SU-DHL-6 (cell line): ENCODE measurements around the gene SNRPN.

Experiments used
- H2AFZ ChIP-seq: fragments of 200-600 bp; sonication (generic); 2 replicates; pipeline ENCODE4 v1.6.1; 2014; ENCODE audit warnings: low read depth, mild to moderate bottlenecking, moderate library complexity, mixed read lengths, antibody characterized with exemption, low read length; ENCODE audit not compliant: severe bottlenecking
- H3F3A ChIP-seq: fragments of 200-600 bp; shearing (Covaris generic); 2 replicates; pipeline ENCODE4 v1.6.0; 2016; ENCODE audit warnings: antibody characterized with exemption, mild to moderate bottlenecking; ENCODE audit not compliant: insufficient read depth
- H3K27ac ChIP-seq: fragments of 200-600 bp; sonication (generic); 2 replicates; pipeline ENCODE4 v1.5.1; 2016; ENCODE audit warnings: low read depth, mild to moderate bottlenecking, low read length, moderate library complexity, mixed read lengths
- H3K27me3 ChIP-seq: fragments of 200-600 bp; sonication (generic), shearing (Covaris generic); 2 replicates; pipeline ENCODE4 v1.6.0; 2014; ENCODE audit warnings: mild to moderate bottlenecking, low read length
- H3K36me3 ChIP-seq: fragments of 200-600 bp; sonication (generic); 2 replicates; pipeline ENCODE4 v1.6.1; 2014; ENCODE audit warnings: mild to moderate bottlenecking, low read length, mixed read lengths
- H3K4me2 ChIP-seq: fragments of 300-600, 200-600 bp; shearing (Covaris generic), sonication (generic); 2 replicates; pipeline ENCODE4 v1.6.0; 2014; ENCODE audit warnings: low read length, low read depth, mild to moderate bottlenecking; ENCODE audit not compliant: poor library complexity, severe bottlenecking
- H3K4me3 ChIP-seq: fragments of 200-600 bp; sonication (generic); 2 replicates; pipeline ENCODE4 v1.5.1; 2014; ENCODE audit warnings: antibody characterized with exemption, low read length, mild to moderate bottlenecking, mixed read lengths; ENCODE audit not compliant: insufficient read depth, poor library complexity, severe bottlenecking
- H3K79me2 ChIP-seq: fragments of 200-600 bp; sonication (generic); 2 replicates; pipeline ENCODE4 v1.6.1; 2014; ENCODE audit warnings: mild to moderate bottlenecking, low read length, moderate library complexity; ENCODE audit not compliant: insufficient read depth
- H3K9ac ChIP-seq: fragments of 200-600 bp; sonication (generic); 2 replicates; pipeline ENCODE4 v1.7.0; 2014; ENCODE audit warnings: mild to moderate bottlenecking, low read length
- H3K9me2 ChIP-seq: fragments of 200-600 bp; sonication (generic); replicated peaks from 2 replicates; pipeline ENCODE4 v1.6.1; 2014; ENCODE audit warnings: low read length; ENCODE audit not compliant: insufficient read depth
- H3K9me3 ChIP-seq: fragments of 200-600 bp; sonication (generic); 2 replicates; pipeline ENCODE4 v1.6.1; 2014; ENCODE audit warnings: low read length, mixed read lengths; ENCODE audit not compliant: insufficient read depth
- H4K20me1 ChIP-seq: fragments of 200-600 bp; sonication (generic); 2 replicates; pipeline ENCODE4 v1.6.1; 2014; ENCODE audit warnings: low read depth, mild to moderate bottlenecking, antibody characterized with exemption, low read length, moderate library complexity, mixed read lengths
- CTCF ChIP-seq: fragments of 200-600 bp; sonication (generic); IDR thresholded peaks from one replicate; pipeline ENCODE4 v1.5.1; 2017; ENCODE audit warnings: antibody characterized with exemption, mild to moderate bottlenecking, low read length, moderate library complexity; ENCODE audit not compliant: insufficient read depth, poor library complexity, severe bottlenecking
- EZH2phosphoT487 ChIP-seq: fragments of 200-600 bp; sonication (generic), shearing (Covaris generic); conservative IDR thresholded peaks from 2 replicates; pipeline ENCODE4 v1.6.1; 2018; ENCODE audit warnings: mild to moderate bottlenecking, antibody characterized with exemption, low read length, moderate library complexity, mixed read lengths

SNRPN gene

DNA sequence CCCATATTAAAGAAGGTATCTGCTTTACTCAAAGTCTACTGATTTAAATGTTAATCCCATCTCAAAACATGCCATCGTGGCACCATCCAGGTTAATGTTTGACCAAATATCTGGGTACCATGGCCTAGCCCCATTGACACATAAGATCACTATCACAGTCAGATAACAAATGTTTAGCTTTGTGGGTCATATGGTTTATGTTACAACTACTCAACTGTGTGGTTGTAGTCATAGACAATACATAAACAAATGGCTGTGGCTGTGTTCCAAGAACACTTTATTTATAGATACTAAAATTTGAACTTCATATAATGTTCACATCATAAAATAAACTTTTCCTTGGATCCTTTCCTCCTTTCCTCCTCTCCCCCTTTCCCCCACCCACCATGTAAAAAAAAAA lies 9.8 kb upstream of the SNRPN start:
- H3K9me3 ChIP-seq: no peaks in the 10 kb centered on the region
- TF ChIP-seq EZH2phosphoT487 (no peak), CTCF (no peak)
- no peak overlapping the region for H3K4me2 ChIP-seq
- H3F3A ChIP-seq: no peaks in the 10 kb centered on the region
- no peaks in the 10 kb centered on the region for H3K27me3 ChIP-seq
- H3K9ac ChIP-seq: no peak overlapping the region
- no peak overlapping the region for H3K4me3 ChIP-seq
- no peak overlapping the region for H2AFZ ChIP-seq
- no peak overlapping the region for H3K27ac ChIP-seq
- no peaks in the 10 kb centered on the region for H3K36me3 ChIP-seq
- no peaks in the 10 kb centered on the region for H4K20me1 ChIP-seq
- H3K79me2 ChIP-seq: no peaks in the 10 kb centered on the region
- no peaks in the 10 kb centered on the region for H3K9me2 ChIP-seq

DNA sequence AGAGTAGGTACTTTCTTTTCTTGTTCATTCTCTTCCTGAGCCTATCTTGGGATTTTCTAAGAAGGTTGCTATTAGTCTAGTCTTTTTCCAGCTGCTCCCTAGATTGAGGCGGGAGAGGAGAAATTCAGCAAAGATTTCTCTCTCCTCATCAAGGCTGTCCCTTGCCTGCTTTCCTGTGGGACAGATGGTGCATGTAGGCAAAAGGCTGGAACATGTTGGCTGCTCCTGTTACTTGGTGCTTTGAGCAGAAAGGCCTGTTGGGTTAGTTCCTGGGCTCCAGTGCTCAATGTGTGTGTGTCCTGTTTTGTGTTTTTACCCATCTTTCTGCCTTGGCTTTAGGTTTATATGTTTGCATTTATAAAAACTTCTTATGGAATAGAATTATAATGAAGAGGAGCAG lies 9.1 kb upstream of the SNRPN start:
- Histone ChIP-seq H3K27me3 (no peaks in the 10 kb centered on the region), H3K36me3 (no peaks in the 10 kb centered on the region), H3K9me3 (no peaks in the 10 kb centered on the region), H3K9me2 (no peaks in the 10 kb centered on the region), H2AFZ (no peak overlapping the region), H3K79me2 (no peaks in the 10 kb centered on the region), H3K27ac (no peak overlapping the region), H4K20me1 (no peaks in the 10 kb centered on the region), H3K9ac (no peak overlapping the region), H3F3A (no peaks in the 10 kb centered on the region), H3K4me2 (no peak overlapping the region), H3K4me3 (no peak overlapping the region)
- no peak for TF ChIP-seq EZH2phosphoT487

GRCh38 chr15:24948495-24948894 lies 6.3 kb upstream of the SNRPN start:
- Histone ChIP-seq H3F3A (no peaks in the 10 kb centered on the region), H3K27me3 (no peaks in the 10 kb centered on the region), H2AFZ (no peak overlapping the region), H3K79me2 (no peaks in the 10 kb centered on the region), H4K20me1 (no peaks in the 10 kb centered on the region), H3K4me3 (no peak overlapping the region), H3K36me3 (no peaks in the 10 kb centered on the region), H3K9ac (no peak overlapping the region), H3K4me2 (no peak overlapping the region), H3K27ac (no peak overlapping the region), H3K9me2 (no peaks in the 10 kb centered on the region), H3K9me3 (no peaks in the 10 kb centered on the region)
- TF ChIP-seq CTCF: no peak
- no peak for TF ChIP-seq EZH2phosphoT487

- Histone ChIP-seq H3K27me3 (no peaks in the 10 kb centered on the region), H3K9me2 (no peaks in the 10 kb centered on the region), H3K27ac (peak overlapping the region; percentile 75), H3K79me2 (peaks cover 53% of the 10 kb centered on the region), H3K36me3 (peaks cover 3% of the 10 kb centered on the region; the same call in 1 of the 2 replicates), H3K9me3 (no peaks in the 10 kb centered on the region), H4K20me1 (no peaks in the 10 kb centered on the region), H3K4me2 (peak overlapping the region; percentile 56), H3F3A (no peaks in the 10 kb centered on the region), H2AFZ (peak overlapping the region; percentile 85), H3K9ac (peak overlapping the region; percentile 63), H3K4me3 (peak overlapping the region; percentile 69)
- no peak for TF ChIP-seq EZH2phosphoT487
Measured at GRCh38 chr15:24955531-24955921, 739 bp downstream of the SNRPN start.
